GM21381 (cell line): ENCODE results near the gene TTBK1.
"Not testable (repeated sequence)": the region's sequence is repeated elsewhere in the genome, so short reads cannot be mapped to it uniquely, and the experiment has no call there.

Experiments
- ATAC-seq: cut with Tn5 transposase; IDR thresholded peaks from one replicate; pipeline ENCODE4 v1.9.1; 2021; ENCODE audit warnings: mild to moderate bottlenecking, moderate library complexity; ENCODE audit not compliant: unreplicated experiment

The TTBK1 gene

DNA sequence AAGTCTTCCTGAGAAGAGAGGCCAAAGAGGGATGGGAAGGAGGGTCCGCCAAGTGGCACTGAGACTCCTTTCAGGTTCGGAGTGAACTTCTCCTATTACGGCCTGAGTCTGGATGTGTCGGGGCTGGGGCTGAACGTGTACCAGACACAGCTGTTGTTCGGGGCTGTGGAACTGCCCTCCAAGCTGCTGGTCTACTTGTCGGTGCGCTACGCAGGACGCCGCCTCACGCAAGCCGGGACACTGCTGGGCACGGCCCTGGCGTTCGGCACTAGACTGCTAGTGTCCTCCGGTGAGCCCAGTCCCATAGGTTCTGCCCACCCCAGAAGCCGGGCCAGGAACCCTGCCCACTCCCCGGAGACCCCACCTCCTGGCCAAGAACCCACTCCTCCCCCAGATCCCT, 58.8 kb downstream of the TTBK1 start:
- no peak for ATAC-seq

DNA sequence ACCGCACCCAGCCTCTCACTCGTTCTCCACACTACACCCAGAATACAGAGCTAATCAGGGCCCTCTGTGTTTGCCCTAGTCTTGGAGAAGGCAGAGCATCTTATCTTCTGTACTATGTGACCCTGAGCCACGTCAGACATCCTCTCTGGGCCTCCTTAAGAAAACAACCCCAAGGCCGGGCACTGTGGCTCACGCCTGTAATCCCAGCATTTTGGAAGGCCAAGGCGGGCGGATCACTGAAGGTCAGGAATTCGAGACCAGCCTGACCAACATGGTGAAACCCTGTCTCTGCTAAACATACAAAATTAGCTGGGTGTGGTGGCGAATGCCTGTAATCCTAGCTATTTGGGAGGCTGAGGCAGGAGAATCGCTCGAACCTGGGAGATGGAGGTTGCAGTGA, 59.7 kb downstream of the TTBK1 start:
- not testable (repeated sequence) for ATAC-seq

DNA sequence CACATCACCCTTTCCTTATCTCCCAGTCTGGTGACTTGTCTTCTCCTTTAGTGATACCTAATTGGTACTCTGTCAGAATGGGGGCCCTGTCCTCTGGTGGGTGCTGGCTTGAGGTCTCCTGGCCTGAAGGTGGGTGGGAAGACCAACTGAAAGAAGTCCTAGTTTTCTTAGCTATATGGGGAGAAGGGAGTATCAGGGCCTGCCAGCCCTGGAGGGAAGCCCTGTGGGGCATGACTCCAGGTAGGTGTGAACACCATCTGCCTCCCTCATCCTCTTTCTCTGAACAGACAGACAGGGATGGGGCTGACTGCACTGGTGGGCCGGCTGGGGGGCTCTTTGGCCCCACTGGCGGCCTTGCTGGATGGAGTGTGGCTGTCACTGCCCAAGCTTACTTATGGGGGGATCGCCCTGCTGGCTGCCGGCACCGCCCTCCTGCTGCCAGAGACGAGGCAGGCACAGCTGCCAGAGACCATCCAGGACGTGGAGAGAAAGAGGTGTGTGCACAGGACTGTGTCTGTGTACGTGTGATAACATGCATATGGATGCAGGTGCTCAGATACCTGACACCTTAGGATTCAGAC, 60.6 kb downstream of the TTBK1 start:
- no peak for ATAC-seq

DNA sequence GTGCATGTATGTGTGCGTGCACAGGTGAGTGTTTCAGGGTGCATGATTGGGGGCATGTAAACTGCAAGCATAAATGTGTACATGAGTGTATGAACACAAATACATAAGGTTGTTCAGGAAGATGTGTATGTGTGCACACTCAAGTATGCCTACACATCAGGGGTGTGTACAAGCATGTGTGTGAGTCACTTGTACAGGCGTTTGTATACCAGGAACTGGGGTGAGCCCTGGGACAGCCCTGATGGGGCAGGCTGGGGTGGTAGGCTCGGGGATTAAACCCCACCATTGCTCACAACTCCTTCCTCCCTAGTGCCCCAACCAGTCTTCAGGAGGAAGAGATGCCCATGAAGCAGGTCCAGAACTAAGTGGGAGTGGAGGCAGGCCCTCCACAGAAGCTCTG, 61.1 kb downstream of the TTBK1 start:
- ATAC-seq: no peak

DNA sequence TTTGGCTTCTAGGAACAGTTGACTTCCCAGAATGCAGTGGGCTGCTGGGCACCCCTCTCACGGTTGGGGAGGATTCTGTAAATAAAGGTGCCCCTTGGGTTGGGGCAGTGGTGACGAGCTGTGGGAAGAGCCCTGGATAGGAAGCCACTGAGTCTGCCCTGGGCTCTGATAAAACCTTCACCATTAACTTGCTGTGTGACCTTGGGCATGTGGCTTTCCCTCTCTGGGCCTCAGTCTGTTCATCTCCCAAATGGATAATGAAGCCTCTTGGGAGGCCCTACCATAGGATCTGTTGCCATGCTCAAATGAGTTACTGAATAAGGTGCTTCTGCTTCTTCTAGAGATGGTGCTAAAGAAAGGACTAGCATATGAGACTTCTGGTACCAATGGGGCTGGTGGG, 61.6 kb downstream of the TTBK1 start:
- no peak for ATAC-seq

DNA sequence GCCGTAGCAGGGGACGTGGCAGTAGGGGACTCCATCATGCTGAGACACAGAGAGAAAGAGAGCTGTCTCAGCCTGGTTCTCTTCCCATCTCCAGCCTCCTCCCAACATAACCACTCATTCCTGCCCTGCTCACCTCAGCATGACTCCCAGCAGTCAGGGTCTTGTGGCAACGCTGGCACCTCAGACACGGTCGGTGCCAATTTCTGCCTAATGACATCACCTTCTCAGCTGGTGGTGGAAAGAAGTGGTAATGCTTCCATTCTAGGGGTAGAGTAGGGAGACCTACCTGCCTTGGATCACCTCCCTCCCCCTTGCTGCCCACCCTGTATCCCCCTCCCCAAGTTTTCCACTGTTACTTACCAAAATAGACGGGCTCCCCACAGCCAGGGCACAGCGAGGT, 62.8 kb downstream of the TTBK1 start:
- no peak for ATAC-seq

DNA sequence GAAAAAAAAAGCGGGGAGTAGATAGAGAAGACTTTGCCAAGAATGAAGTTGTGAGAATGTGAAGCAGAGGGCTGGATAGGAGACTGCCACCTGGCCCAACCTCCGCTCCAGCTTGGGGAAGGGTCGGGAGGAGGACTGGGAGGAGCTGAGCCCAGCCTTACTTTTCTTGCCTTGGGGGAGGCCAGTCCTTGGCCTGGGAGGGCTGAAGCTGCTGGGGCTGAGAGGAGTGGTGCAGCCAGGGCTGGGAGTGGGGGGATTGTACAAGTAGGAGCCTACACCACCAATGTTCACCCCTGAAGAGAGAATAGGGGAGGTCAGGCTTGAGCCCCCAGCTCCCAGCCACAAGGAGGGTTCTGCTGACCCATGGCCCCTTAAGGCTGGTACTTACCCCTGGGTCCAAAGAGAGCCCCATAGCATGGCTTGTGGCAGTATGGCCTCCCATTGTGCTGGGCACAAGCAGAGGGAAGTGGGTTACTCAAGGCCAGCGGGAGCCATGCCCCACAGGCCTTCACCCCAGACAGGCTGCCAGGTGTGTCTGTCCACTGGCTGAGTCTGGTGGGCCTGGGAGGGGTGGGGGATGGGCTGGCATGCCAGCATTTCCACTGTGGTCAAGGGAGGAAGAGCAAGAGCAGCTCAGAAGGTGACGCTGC, 64.3 kb downstream of the TTBK1 start:
- ATAC-seq: no peak

DNA sequence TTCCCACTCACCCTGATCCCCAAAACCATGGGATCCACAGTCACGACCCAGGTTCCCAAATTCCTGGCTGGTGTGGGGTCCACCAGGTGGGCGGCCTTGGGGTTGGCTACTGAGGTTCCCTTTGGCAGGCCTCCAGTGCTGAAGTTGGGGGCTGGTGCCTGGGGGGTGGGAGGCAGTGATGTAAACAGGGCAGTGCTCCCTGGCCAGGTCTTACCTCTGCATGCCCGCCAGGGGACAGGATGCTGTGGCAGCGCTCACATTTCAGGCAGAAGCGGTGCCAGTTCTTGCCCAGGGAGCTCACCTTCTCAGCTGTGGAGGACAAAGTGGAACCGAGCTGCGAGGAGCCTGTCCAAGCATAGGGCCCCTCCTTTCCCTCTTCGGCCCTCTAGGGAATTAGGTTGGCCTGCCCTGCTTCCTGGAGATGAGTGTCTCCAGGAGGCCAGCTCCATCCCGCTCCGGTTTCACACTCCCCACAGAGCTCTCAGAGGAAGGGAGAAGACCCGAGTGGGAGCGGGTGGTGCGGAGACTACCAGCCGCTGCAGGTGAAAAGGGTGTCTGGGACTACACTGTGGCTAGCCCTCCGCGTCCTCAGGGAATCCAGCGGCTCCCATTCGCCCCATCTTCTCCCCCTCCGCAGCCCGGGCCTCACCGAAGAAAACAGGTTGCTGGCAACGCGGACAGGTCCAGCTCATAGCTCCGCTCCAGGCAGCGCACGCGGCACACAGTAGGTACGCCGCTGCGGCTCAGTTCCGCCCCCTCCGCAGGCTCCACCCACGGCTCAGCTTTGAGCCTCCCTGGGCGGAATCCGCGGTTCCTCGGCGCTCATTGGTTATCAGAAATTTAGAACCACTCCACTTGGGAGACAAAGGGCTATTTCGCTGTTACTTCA, 65.1 kb downstream of the TTBK1 start, which contains the start of gene CRIP3:
Gene CRIP3 (minus strand): TSS at position 726 of the 889 bp plus-strand sequence. CDS start 34 bp downstream, at position 692.
- ATAC-seq: peak; percentile 55

DNA sequence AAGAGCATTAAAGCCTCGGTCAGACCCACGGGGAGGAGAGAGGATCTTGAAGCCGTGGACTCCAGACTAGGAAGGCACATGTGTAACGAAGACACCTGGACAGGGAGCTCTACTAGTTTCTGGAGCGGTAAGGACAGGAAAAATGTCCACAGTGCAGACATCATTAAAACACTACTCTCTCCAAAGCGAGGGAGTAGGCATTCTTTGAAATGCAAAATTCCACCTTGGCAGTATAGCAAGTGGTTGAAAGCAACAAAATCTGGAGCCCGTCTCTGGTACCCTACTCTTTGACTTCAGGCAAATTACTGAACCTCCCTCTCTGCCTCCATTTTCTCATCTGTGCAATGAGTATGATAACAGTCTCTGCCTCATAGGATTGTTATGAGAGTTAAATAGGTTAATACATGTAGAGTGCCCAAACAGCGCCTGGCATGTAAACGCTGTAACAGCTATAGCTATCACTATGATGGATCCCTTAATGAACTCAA, 65.8 kb downstream of the TTBK1 start:
- ATAC-seq: no peak

DNA sequence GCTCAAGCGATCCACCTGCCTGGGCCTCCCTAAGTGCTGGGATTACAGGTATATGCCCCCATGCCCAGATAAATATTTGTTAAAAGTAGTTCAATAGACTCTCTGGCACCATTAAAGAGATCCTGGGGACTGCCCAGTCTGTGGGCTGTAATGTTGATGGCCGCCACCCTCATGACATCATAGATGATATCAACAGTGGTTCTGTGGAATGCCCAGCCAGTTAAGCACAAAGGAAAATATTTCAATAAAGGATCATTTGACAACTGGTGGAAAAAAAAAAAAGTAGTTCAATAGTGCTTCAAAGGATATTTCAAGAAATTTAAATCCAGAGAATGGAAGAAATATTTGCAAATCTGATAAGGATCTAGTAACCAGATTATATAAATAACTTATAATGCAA, 66.9 kb downstream of the TTBK1 start:
- no peak for ATAC-seq

DNA sequence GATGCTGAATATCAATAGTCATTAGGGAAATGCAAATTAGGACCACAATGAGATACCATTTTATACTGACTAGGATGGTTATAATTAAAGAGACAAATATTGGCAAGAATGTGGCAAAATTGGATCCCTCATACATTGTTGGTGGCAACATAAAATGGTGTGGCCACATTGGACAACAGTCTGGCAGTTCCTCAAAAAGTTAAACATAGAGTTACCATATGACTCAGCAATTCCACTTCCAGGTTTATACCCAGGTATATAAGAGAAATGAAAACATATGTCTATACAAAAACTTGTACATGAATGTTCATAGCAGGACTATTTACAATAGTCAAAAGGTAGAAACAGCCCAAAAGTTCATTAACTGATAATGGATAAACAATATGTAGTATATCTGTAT, 67.3 kb downstream of the TTBK1 start:
- no peak for ATAC-seq

DNA sequence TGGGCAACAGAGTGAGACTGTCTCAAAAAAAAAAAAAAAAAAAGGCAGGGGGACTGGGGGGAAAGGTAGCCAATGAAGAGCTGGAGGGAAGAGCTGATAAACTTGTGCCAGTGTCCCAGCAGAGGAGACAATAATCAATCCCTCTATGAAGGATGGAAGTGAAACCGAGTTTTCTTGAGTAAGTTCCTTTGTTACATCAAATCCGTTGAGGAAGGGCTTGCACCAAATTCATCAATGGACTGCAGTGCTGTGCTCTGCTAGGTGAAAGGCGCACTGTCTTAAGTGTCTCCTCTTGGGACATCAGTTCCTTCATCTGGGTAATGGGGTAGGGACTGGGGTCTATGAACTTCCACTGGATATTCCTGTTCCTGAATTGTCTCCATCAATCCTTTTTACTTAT, 68.4 kb downstream of the TTBK1 start:
- no peak for ATAC-seq

DNA sequence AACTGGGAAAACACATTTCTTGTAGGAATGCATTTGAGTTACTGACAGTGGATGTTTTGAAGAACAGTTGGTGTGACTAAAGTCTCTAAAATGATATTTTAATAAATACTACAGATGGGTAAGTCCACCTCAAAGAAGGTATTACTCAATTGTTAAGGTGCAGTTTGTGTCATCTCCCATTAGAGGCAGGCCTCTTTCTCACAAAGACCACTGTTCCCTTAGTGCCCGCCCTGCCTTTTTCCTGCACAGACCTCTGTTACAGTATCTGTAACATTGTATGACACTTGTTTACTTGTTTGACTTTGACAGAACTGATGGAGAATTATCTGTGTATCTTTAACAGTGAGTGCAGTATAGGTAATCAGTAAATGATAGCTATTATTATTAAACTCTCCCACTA, 70.5 kb downstream of the TTBK1 start:
- no peak for ATAC-seq

DNA sequence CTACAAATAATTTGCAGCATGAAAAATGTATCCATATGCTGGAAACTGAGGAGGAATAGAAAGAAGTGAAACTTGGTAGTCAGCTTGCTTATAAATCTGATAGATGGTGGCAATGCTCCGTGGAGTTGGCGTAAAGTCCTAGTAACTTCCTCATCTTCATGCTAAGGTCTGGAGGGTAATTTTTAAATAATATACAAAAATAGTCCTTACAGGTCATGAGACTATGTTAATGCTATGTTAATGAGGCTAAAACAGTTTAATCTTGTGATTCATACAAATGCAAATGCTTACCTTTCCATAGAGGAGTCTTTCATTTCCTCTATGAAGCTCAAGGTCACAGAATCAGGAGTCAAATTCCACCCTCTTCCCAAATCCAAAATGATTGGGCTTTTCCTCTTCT, 74.7 kb downstream of the TTBK1 start:
- no peak for ATAC-seq

DNA sequence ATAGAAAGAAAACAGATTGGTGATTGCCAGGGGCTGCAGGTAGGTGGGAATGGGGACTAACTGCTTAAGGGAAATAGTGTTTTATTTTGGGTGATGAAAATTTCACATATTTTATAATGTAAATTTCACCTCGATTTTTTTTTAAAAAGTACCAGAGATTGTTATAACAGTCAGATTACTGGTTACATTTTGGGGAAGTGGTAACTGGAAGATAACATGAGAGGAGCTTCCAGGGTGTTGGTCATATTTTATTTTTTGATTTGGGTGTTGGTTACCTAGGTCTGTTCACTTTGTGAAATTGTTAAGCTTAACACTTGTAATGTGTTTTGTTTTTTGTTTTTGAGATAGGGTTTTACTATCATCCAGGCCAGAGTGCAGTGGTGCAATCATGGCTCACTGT, 82.6 kb downstream of the TTBK1 start:
- no peak for ATAC-seq

DNA sequence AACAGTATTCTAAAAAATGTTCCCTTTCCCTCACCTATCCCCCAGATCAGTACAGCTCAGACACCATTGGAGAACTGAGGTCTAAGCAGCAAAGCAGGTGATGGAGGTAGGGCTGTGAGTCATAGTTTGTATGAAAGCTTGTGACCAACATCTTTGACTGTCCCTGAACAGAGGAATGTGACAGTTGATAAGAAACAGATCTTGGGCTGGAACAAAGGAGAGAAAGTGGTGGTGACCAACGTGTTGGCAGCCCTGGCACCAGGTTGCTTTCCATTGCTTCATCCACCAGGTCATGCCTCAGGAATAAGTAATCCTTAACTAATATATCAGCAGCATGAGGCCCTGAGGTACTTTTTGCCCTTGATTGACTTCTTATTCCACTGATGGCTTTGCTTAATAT, 85.2 kb downstream of the TTBK1 start:
- ATAC-seq: no peak

DNA sequence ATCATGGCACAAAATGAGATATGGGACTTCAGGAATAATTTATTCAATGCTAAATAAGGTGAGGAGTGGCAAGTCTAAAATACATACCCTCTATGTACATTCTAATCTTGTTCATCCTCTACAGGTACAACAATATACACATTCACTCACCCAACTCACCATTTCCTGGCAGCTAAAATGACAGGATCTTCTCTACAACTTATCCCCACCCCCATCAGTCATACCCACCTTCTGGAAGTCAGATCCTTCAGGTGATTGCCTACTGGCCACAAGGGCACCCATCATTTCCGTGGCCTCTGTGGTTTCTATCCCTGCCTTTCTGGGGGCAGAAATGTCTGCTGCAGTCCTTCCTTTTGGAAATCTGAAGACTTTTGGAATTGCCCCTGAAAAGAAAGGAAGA, 88.2 kb downstream of the TTBK1 start:
- ATAC-seq: no peak

DNA sequence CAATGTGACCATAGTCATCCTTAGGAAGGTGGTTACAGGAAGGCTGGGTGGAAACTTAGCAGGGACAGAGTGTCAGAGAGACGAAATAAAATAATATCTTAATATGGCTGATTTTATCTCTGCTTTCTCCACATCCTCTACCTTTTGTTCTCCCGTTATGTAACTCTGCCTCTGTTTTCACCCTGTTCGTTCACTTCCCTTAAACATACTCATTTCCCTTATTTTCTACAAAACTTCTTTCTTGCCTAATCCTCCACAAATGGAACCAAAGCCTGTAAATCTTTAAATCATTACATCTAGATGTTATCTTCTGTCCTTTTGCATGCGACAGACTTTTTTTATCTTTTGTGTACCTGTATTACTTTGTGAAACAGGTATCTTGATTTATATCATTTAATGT, 88.6 kb downstream of the TTBK1 start:
- no peak for ATAC-seq

DNA sequence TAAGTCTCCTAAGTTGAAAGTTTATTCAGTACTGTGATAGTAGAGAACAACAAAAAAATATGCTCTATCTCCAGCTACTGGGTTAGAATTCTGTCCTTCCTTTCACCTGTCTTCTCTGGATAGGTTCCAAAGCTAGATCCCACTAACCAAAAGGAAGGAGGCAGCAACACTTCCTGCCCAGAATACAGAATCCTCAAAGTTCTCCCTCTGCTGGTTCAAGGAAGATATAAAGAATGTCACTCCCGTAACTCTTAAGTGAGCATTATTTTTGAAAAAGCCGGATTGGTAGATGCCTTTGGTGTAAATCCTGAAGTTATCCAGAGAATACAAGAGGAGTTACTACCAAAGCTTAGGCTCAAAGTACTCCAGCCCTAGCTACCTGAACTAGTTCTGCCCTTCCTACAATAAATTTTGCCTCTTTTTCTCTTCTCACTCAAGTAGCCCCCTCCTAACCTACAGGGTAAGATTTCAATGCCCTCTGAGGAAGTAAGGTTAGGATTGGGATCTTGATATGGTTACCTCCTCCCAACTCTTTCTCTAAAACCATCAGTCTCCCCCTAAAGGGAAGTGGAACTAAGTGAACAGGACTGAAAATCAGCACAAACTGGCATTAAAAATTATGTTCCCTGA, 91.3 kb downstream of the TTBK1 start:
- ATAC-seq: no peak

DNA sequence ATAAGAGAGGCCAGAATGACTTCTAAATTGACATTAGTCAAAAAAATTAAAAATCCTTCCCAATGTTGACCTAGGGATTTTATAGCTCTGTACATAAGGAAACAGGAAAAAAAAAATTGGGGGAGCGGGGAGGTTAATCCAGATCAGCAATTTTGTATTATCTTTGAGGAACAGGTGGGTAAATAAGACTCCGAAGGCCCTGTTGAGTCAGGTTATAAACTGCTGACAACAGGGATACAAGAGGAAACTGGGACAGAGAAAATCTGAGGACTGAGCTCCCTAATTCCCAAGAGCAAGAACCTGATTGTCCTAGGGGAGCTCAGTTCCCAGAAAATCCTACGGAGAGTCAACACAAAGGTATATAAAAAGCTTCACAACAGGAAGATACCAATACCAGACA, 92.2 kb downstream of the TTBK1 start:
- no peak for ATAC-seq

DNA sequence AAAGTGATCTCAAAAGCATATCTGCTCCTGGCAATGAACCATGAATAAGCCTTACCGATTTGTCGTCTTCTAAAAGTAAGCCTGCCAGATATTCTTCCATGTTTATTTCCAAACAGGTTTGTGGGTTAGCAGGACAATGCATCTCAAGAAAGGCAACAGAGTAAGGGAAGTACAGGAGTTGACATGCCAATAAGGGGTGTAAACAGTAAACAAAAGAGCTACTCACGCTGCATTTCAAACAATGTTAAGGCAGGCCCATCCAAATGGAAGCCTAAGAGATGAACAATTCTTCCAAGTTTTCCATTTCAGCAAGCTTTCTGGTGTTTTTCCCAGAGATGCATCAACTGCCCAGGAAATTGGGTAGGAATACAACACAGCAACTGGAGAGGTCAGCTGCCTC, 93.1 kb downstream of the TTBK1 start:
- no peak for ATAC-seq
